Neuron (in vitro differentiated cells): ENCODE measurements around the gene RPN1.
"Not testable (repeated sequence)": the region's sequence is repeated elsewhere in the genome, so short reads cannot be mapped to it uniquely, and the experiment has no call there.

Source experiments
- H2AFZ ChIP-seq: one replicate; pipeline ENCODE4 v1.6.1; 2013; ENCODE audit warnings: low read depth, mild to moderate bottlenecking, inconsistent platforms, low read length, moderate library complexity
- H3K27me3 ChIP-seq: one replicate; pipeline ENCODE4 v1.6.1; 2013; ENCODE audit warnings: low read length; ENCODE audit not compliant: insufficient read depth
- H3K36me3 ChIP-seq: one replicate; pipeline ENCODE4 v1.6.1; 2013; ENCODE audit warnings: low read length; ENCODE audit not compliant: insufficient read depth
- H3K4me1 ChIP-seq: one replicate; pipeline ENCODE4 v1.6.1; 2013; ENCODE audit warnings: low read length; ENCODE audit not compliant: insufficient read depth
- H3K4me3 ChIP-seq: 2 replicates; pipeline ENCODE4 v1.5.1; 2013; ENCODE audit warnings: mild to moderate bottlenecking, low read length, moderate library complexity
- H3K9me3 ChIP-seq: one replicate; pipeline ENCODE4 v1.6.1; 2013; ENCODE audit warnings: low read length

The RPN1 gene

GRCh38 chr3:128674161-128674784 lies 23.7 kb upstream of the RPN1 start:
- Histone ChIP-seq H3K4me3 (no peak overlapping the region), H3K4me1 (no peaks in the 10 kb centered on the region), H2AFZ (no peak overlapping the region), H3K36me3 (no peaks in the 10 kb centered on the region), H3K27me3 (no peaks in the 10 kb centered on the region), H3K9me3 (no peaks in the 10 kb centered on the region)

DNA sequence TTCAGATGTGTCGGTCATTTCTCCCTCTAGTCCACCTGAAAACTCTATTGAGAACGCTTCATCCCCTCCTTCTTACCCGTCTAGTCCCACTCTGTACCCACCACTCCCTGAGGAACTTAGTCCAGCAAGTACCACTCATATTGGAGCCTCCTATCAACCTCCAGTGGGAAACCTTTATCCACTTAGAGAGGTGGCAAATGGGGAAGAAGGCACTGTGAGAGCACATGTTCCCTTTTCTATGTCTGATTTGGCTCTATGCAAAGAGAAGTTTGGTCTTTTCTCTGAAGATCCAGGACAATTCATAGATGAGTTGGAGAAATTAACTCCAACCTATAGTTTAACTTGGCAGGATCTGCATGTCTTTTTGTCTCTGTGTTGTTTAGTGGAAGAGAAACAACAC lies 17.0 kb upstream of the RPN1 start:
- H3K9me3 ChIP-seq: no peaks in the 10 kb centered on the region
- no peaks in the 10 kb centered on the region for H3K36me3 ChIP-seq
- no peaks in the 10 kb centered on the region for H3K4me1 ChIP-seq
- no peak overlapping the region for H2AFZ ChIP-seq
- no peak overlapping the region for H3K4me3 ChIP-seq
- H3K27me3 ChIP-seq: peaks cover 2% of the 10 kb centered on the region

DNA sequence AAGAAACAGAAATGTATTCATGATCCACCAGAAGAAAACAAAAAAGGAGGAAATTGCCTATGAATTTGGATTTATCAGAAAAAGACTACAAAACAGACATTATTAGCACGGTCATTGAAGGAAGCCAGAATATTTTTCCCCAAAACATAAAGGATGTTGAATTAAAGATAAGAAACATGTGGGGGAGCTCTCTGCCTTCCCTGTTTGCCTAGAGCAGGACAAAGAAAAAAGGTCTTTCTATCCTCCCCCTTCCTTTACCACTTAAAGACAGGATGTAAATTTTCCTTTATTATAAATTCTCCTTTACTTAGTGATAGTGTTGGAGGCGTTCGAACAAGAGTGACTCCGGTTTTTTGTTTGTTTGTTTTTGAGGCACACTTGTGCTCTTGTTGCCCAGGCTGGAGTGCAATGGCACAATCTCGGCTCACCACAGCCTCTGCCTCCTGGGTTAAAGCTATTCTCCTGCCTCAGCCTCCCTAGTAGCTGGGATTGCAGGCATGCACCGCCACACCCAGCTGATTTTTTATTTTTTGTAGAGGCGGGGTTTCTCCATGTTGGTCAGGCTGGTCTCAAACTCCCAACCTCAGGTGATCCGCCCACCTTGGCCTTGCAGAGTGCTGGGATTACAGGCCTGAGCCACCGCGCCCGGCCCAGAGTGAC lies 14.9 kb upstream of the RPN1 start:
- no peak overlapping the region for H2AFZ ChIP-seq

DNA sequence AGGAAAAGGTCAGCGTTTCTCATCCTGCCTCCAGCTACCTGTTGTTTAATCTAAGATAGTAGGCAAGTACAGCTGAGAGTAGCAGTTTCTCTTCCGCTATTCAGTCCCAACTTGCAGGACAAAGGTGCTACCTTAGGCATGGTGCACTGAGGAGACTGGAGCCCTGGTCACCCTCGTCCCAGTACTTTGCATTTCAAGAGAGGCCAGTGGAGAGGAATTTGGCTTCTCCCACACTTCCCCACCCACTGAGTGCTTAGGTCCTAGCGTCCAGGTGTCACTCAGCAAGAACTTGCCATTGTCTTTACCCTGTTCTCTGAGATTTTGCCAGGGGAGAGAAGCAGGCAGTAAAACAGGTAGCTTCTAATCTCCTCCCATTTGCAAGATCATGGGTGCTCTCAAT lies 12.5 kb upstream of the RPN1 start:
- no peak overlapping the region for H2AFZ ChIP-seq
- no peaks in the 10 kb centered on the region for H3K4me1 ChIP-seq

More for the DNA sequence above, 14.9 kb upstream of the RPN1 start:
- no peaks in the 10 kb centered on the region for H3K36me3 ChIP-seq
- H3K9me3 ChIP-seq: no peaks in the 10 kb centered on the region
- no peaks in the 10 kb centered on the region for H3K4me1 ChIP-seq
- no peak overlapping the region for H3K4me3 ChIP-seq
- H3K27me3 ChIP-seq: peaks cover 2% of the 10 kb centered on the region

GRCh38 chr3:128655531-128655930 lies 4.9 kb upstream of the RPN1 start:
- Histone ChIP-seq H3K4me3 (no peak overlapping the region), H2AFZ (no peak overlapping the region), H3K9me3 (no peaks in the 10 kb centered on the region), H3K27me3 (no peaks in the 10 kb centered on the region), H3K36me3 (no peaks in the 10 kb centered on the region), H3K4me1 (no peaks in the 10 kb centered on the region)

More for the DNA sequence above, 12.5 kb upstream of the RPN1 start:
- H3K9me3 ChIP-seq: no peaks in the 10 kb centered on the region
- H3K36me3 ChIP-seq: no peaks in the 10 kb centered on the region
- peaks cover 2% of the 10 kb centered on the region for H3K27me3 ChIP-seq
- H3K4me3 ChIP-seq: no peak overlapping the region

DNA sequence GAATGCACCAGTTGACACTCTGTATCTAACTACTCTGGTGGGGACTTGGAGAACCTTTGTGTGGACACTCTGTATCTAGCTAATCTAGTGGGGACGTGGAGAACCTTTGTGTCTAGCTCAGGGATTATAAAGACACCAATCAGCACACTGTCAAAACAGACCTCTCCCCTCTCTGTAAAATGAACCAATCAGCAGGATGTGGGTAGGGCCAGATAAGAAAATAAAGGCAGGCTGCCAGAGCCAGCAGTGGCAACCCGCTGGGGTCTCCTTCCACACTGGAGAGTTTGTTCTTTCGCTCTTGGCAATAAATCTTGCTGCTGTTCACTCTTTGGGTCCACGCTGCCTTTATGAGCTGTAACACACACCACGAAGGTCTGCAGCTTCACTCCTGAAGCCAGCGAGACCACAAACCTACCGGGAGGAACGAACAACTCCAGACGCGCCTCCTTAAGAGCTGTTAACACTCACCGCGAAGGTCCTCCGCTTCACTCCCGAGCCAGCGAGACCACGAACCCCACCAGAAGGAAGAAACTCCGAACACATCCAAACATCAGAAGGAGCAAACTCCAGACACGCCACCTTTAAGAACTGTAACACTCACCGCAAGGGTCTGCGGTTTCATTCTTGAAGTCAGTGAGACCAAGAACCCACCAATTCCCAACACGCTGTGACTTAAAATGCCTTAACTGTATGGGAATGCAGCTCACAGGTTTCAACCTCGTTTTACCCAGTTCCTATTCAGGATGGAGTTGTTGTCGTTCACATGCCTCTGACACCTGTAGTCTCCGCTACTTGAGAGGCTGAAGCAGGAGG lies 3.6 kb upstream of the RPN1 start:
- H3K4me1 ChIP-seq, H3K27me3 ChIP-seq, H3K36me3 ChIP-seq, H3K4me3 ChIP-seq, H3K9me3 ChIP-seq, H2AFZ ChIP-seq: not testable (repeated sequence)

DNA sequence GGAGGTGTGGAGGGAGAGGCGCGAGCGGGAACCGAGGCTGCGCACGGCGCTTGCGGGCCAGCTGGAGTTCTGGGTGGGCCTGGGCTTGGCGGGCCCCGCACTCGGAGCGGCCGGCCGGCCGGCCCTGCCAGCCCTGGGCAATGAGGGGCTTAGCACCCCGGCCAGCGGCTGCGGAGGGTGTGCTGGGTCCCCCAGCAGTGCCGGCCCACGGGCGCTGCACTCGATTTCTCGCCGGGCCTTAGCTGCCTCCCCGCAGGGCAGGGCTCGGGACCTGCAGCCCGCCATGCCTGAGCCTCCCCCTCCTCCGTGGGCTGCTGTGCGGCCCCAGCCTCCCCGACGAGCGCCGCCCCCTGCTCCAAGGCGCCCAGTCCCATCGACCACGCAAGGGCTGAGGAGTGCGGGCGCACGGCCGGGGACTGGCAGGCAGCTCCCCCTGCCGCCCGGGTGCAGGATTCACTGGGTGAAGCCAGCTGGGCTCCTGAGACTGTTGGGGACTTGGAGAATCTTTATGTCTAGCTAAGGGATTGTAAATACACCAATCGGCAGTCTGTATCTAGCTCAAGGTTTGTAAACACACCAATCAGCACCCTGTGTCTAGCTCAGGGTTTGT lies 2.9 kb upstream of the RPN1 start:
- H3K4me1 ChIP-seq: peaks cover 14% of the 10 kb centered on the region
- not testable (repeated sequence) for H3K4me3 ChIP-seq

DNA sequence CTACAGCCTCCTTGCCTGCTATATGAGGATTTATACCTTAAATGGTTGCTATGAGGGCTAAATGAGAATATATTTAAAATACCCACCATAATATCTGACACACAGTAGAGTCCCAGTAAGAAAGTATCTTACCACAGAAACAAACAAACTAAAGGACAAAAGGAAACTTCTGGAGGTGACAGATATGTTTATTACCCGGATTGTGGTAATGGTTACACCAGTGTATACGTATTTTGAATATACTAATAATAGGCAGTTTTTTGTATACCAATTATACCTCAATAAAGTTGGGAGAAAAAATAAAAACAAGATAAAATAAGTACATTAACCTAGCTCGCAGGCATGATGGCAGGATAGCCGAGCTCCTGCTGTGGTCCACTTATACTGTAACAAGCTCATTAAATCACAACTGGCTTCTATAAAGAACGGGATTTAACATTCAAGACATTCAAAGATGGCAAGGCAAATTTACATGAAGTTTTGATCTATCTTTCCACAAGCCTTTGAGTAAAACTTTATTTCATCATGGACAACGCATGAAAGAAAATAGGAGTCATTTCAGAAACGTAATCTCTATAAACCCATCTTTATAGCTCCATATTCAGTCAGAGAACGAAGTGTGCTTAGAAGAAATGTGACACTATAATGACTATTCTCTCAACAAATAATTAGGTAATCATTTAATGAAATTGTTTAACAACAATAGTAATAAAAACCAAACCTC lies 1.5 kb downstream of the RPN1 start:
- Histone ChIP-seq H2AFZ (no peak overlapping the region), H3K27me3 (no peaks in the 10 kb centered on the region), H3K4me1 (peaks cover 14% of the 10 kb centered on the region), H3K9me3 (no peaks in the 10 kb centered on the region), H3K4me3 (peak overlapping the region; percentile 99), H3K36me3 (peaks cover 9% of the 10 kb centered on the region)

More for the DNA sequence above, 2.9 kb upstream of the RPN1 start:
- not testable (repeated sequence) for H3K36me3 ChIP-seq, H2AFZ ChIP-seq, H3K27me3 ChIP-seq, H3K9me3 ChIP-seq

DNA sequence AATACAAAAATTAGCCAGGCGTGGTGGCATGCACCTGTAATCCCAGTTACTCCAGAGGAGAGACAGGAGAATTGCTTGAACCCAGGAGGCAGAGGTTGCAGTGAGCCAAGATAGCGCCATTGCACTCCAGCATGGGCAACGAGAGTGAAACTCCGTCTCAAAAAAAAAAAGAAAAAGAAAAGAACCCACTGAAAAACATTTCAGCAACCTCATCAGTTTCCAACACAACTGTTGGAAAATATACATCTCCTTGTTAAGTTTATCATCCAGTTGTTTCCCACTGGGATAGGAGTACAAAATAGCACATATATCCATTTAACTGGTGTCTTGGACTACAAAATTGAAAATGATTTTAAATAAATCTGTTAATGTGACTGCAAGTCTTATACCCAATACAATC lies 2.2 kb downstream of the RPN1 start:
- Histone ChIP-seq H3K36me3 (peaks cover 14% of the 10 kb centered on the region), H3K27me3 (no peaks in the 10 kb centered on the region), H3K9me3 (no peaks in the 10 kb centered on the region), H3K4me1 (peaks cover 14% of the 10 kb centered on the region), H2AFZ (no peak overlapping the region), H3K4me3 (peak overlapping the region; percentile 99)

DNA sequence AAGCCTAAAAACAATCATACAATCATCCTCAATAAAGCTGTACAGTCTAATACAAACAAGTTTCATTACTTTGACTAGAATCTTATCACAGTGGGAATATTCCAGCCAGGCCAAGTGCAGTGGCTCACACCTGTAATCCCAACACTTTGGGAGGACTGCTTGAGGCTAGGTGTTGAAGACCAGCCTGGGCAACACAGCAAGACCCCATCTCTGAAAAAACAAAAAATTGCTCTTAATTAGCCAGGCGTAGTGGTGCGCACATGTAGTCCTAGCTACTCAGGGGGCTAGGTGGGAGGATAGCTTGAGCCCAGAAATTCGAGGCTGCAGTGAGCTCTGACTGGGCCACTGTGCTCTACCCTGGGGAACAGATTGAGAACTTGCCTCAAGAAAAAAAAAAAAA lies 3.3 kb downstream of the RPN1 start:
- H3K36me3 ChIP-seq: peaks cover 19% of the 10 kb centered on the region
- no peak overlapping the region for H2AFZ ChIP-seq
- H3K4me1 ChIP-seq: peaks cover 14% of the 10 kb centered on the region
- H3K9me3 ChIP-seq: no peaks in the 10 kb centered on the region
- no peaks in the 10 kb centered on the region for H3K27me3 ChIP-seq
- no peak overlapping the region for H3K4me3 ChIP-seq

DNA sequence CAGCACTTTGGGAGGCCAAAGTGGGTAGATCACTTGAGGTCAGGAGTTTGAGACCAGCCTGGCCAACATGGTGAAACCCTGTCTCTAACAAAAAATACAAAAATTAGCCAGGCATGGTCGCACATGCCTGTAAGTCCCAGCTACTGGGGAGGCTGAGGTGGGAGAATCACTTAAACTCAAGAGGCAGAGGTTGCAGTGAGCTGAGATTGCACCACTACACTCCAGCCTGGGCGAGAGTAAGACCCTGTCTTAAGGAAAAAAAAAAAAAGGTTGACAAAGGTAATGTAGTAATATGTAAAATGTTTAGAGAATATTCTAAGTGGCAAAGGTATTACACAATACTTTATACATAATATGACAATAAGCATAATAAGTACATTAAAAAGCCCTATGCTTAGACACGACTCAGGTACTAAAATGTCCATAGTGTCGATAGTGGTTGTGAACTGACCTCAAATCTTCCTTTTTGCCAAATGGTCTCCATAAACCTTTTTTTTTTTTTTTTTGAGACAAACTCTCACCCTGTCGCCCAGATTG lies 16.5 kb downstream of the RPN1 start:
- no peak overlapping the region for H3K4me3 ChIP-seq
- peaks cover 58% of the 10 kb centered on the region for H3K36me3 ChIP-seq
- no peaks in the 10 kb centered on the region for H3K9me3 ChIP-seq
- no peaks in the 10 kb centered on the region for H3K4me1 ChIP-seq
- no peak overlapping the region for H2AFZ ChIP-seq
- no peaks in the 10 kb centered on the region for H3K27me3 ChIP-seq

GRCh38 chr3:128632301-128632700 lies 18.3 kb downstream of the RPN1 start:
- Histone ChIP-seq H3K27me3 (no peaks in the 10 kb centered on the region), H3K4me3 (no peak overlapping the region), H3K36me3 (peaks cover 47% of the 10 kb centered on the region), H3K9me3 (no peaks in the 10 kb centered on the region), H2AFZ (no peak overlapping the region), H3K4me1 (no peaks in the 10 kb centered on the region)
